Hepatocyte (in vitro differentiated cells): ENCODE results near the gene RIC8B.

ENCODE experiments used
- CTCF ChIP-seq: fragments of 200-600 bp; sonication (generic); IDR thresholded peaks from 2 replicates; pipeline ENCODE4 v1.5.1; 2016; ENCODE audit warnings: antibody characterized with exemption, mild to moderate bottlenecking; ENCODE audit not compliant: poor library complexity
- EZH2phosphoT487 ChIP-seq: fragments of 200-600 bp; sonication (generic); IDR thresholded peaks from one replicate; pipeline ENCODE4 v1.6.1; 2018; ENCODE audit warnings: antibody characterized with exemption, mild to moderate bottlenecking, low read depth, moderate library complexity; ENCODE audit not compliant: unreplicated experiment, severe bottlenecking

GRCh38 chr12:106837782-106838181 is 63.3 kb downstream of the RIC8B start:
- TF ChIP-seq EZH2phosphoT487: no peak
- TF ChIP-seq CTCF: no peak
